ENCODE data around the gene TGFA. TPM values are rescaled to one million over a fixed set of nuclear protein-coding genes. Genes with fewer than 3 reads are reported as not detected.

Gene TGFA
- polyA plus RNA-seq, 1 donor (not counting 4 experiments of a cell fraction or from before 2014, with no cell fraction given) = 51.7 TPM

GRCh38 chr2:70525032-70525431 lies 28.6 kb downstream of the TGFA start:
- H3K4me2 ChIP-seq (ENCODE audit: control insufficient read depth, extremely low read depth, insufficient read depth, low read depth, low read length) = peak overlapping the region; percentile 95
- H4K20me1 ChIP-seq (ENCODE audit: control insufficient read depth, extremely low read depth, insufficient read depth, low read length) = peaks cover 5% of the 10 kb centered on the region
- DNase-seq (ENCODE audit: low read depth, low spot score) (no peak), FAIRE-seq (peak; percentile 89)
- peaks cover 0 to 6% of the 10 kb centered on the region in 2 experiments for H3K36me3 ChIP-seq (ENCODE audit: control insufficient read depth in 2 of 2, extremely low read depth in 1 of 2, insufficient read depth in 2 of 2, low read length in 2 of 2)
- no peaks in the 10 kb centered on the region for H3K9me3 ChIP-seq (ENCODE audit: control insufficient read depth, low read depth, low read length)
- peaks cover 75% of the 10 kb centered on the region for H3K4me1 ChIP-seq (ENCODE audit: control insufficient read depth, extremely low read depth, insufficient read depth, low read length)
- H3K4me3 ChIP-seq (ENCODE audit: control insufficient read depth in 2 of 3, extremely low read depth in 1 of 3, insufficient read depth in 2 of 3, low read depth in 1 of 3, low read length in 3 of 3) = peak overlapping the region in 2 of 3 experiments; percentile 46 to 64
- peaks cover 84% of the 10 kb centered on the region for H3K79me2 ChIP-seq (ENCODE audit: control insufficient read depth, insufficient read depth, low read length)
- dilution Hi-C loops (cut with MboI; ENCODE audit: extremely low pct_ligation_motif_present, low sequenced_read_pairs) = no loop called here
- peak overlapping the region; percentile 100 for H3K27ac ChIP-seq (ENCODE audit: control insufficient read depth, insufficient read depth, low read length)
- H3K9me1 ChIP-seq (ENCODE audit: control insufficient read depth, extremely low read depth, insufficient read depth, low read length) = peaks cover 9% of the 10 kb centered on the region
- TF ChIP-seq EZH2 (IDR thresholded peaks at IDR 0.05; ENCODE audit: low read length) = no peak
- no peak for TF ChIP-seq CTCF (optimal IDR thresholded peaks at IDR 0.05 in 1 of 3, IDR thresholded peaks at IDR 0.05 in 1 of 3, conservative IDR thresholded peaks at IDR 0.05 in 1 of 3; ENCODE audit: extremely low read depth in 1 of 3, insufficient read depth in 2 of 3, low read length in 3 of 3)
- H3K27me3 ChIP-seq (ENCODE audit: control insufficient read depth, extremely low read depth, insufficient read depth, low read length) = no peaks in the 10 kb centered on the region
- H3K9ac ChIP-seq (ENCODE audit: control insufficient read depth, extremely low read depth, insufficient read depth, low read length) = peak overlapping the region; percentile 90
- no peak overlapping the region for H2AFZ ChIP-seq (ENCODE audit: control insufficient read depth, low read length)

GRCh38 chr2:70523996-70524965 lies 29.3 kb downstream of the TGFA start:
- FAIRE-seq (peak; percentile 89), DNase-seq (ENCODE audit: low read depth, low spot score) (peak; percentile 95)
- dilution Hi-C loops (cut with MboI; ENCODE audit: extremely low pct_ligation_motif_present, low sequenced_read_pairs) = no loop called here
- Histone ChIP-seq H3K36me3 (ENCODE audit: control insufficient read depth in 2 of 2, extremely low read depth in 1 of 2, insufficient read depth in 2 of 2, low read length in 2 of 2) (peaks cover 0 to 4% of the 10 kb centered on the region in 2 experiments), H3K27me3 (ENCODE audit: control insufficient read depth, extremely low read depth, insufficient read depth, low read length) (no peaks in the 10 kb centered on the region), H3K27ac (ENCODE audit: control insufficient read depth, insufficient read depth, low read length) (peak overlapping the region; percentile 100), H3K79me2 (ENCODE audit: control insufficient read depth, insufficient read depth, low read length) (peaks cover 84% of the 10 kb centered on the region), H3K9me1 (ENCODE audit: control insufficient read depth, extremely low read depth, insufficient read depth, low read length) (peaks cover 9% of the 10 kb centered on the region), H3K9me3 (ENCODE audit: control insufficient read depth, low read depth, low read length) (no peaks in the 10 kb centered on the region), H3K4me1 (ENCODE audit: control insufficient read depth, extremely low read depth, insufficient read depth, low read length) (peaks cover 79% of the 10 kb centered on the region), H3K9ac (ENCODE audit: control insufficient read depth, extremely low read depth, insufficient read depth, low read length) (peak overlapping the region; percentile 90), H3K4me2 (ENCODE audit: control insufficient read depth, extremely low read depth, insufficient read depth, low read depth, low read length) (peak overlapping the region; percentile 95), H2AFZ (ENCODE audit: control insufficient read depth, low read length) (no peak overlapping the region), H4K20me1 (ENCODE audit: control insufficient read depth, extremely low read depth, insufficient read depth, low read length) (peaks cover 5% of the 10 kb centered on the region), H3K4me3 (ENCODE audit: control insufficient read depth in 2 of 3, extremely low read depth in 1 of 3, insufficient read depth in 2 of 3, low read depth in 1 of 3, low read length in 3 of 3) (peak overlapping the region in 2 of 3 experiments; percentile 46 to 64)
- TF ChIP-seq EZH2 (IDR thresholded peaks at IDR 0.05; ENCODE audit: low read length) (no peak), CTCF (optimal IDR thresholded peaks at IDR 0.05 in 1 of 3, IDR thresholded peaks at IDR 0.05 in 1 of 3, conservative IDR thresholded peaks at IDR 0.05 in 1 of 3; ENCODE audit: extremely low read depth in 1 of 3, insufficient read depth in 2 of 3, low read length in 3 of 3) (no peak)
